K562 (cell line): ENCODE results near the gene CNTFR. TPM values are rescaled to one million over a fixed set of nuclear protein-coding genes. Genes with fewer than 3 reads are reported as not detected.

Experiments used
- ATAC-seq: fragments of 200-7000 bp; cut with Tn5 transposase; 3 replicates; pipeline ENCODE4 v1.9.1; 2020; ENCODE audit warnings: moderate library complexity
- BruUV-seq: library from RNA; stranded (reverse); fragments of 400-500 nt; replicated peaks from 2 replicates; lab custom pipeline; 2021; lab: Mats Ljungman, UMichigan
- CTCF ChIA-PET: fragments of 300-600 bp; formaldehyde crosslinking; extraction: SDS; loops from one replicate; lab custom pipeline; 2021; ENCODE audit warnings: low intra/inter-chr PET ratio; lab: Yijun Ruan, JAX
- POLR2A ChIA-PET: fragments of 300-600, 350-650 bp; sonication (Branson Sonifier 250); formaldehyde crosslinking; extraction: SDS; loops from one replicate; lab custom pipeline; 2021; ENCODE audit warnings: antibody characterized with exemption, inconsistent platforms; lab: Yijun Ruan, JAX
- DNase-seq, 4 experiments: peaks; one replicate each; pipeline versions ENCODE4 v3.0.0 to v3.0.0-alpha.2; 2011 to 2018; ENCODE audit warnings: low spot score in 3 of 4, mixed read lengths in 3 of 4; ENCODE audit errors: extremely low read depth in 1 of 4
- FAIRE-seq: peaks from 2 replicates; lab custom pipeline; 2011; peaks lifted over from hg19 to GRCh38; lab: Jason Lieb, UNC
- H2AFZ ChIP-seq: 2 replicates; pipeline ENCODE4 v1.6.0; 2011; ENCODE audit warnings: low read depth, low read length, control low read depth, inconsistent platforms
- H3K27ac ChIP-seq: fragments of 200-600 bp; 3 replicates; pipeline ENCODE4 v1.8.0; 2011; ENCODE audit warnings: low read depth, mild to moderate bottlenecking, control low read depth, inconsistent platforms, low read length, moderate library complexity, mixed read lengths; ENCODE audit errors: extremely low read depth
- H3K27me3 ChIP-seq, 2 experiments: fragments of 300-600 bp in 1 of 2; 2 replicates in 1 of 2; 3 replicates in 1 of 2; pipeline versions ENCODE4 v1.6.0 to v1.8.0; 2011; ENCODE audit warnings: inconsistent platforms in 2 of 2, low read length in 2 of 2, mild to moderate bottlenecking in 1 of 2, mixed read lengths in 1 of 2, moderate library complexity in 1 of 2; ENCODE audit not compliant: control insufficient read depth in 2 of 2, insufficient read depth in 2 of 2
- H3K36me3 ChIP-seq: fragments of 300-600 bp; 3 replicates; pipeline ENCODE4 v1.8.0; 2011; ENCODE audit warnings: mild to moderate bottlenecking, low read length, inconsistent platforms; ENCODE audit not compliant: control insufficient read depth, insufficient read depth
- H3K4me1 ChIP-seq, 2 experiments: fragments of 200-600 bp in 1 of 2; replicated peaks in 1 of 2; 2 replicates in 1 of 2; 3 replicates in 1 of 2; pipeline versions ENCODE4 v1.5.1 to v1.8.0; 2011; ENCODE audit warnings: inconsistent platforms in 2 of 2, low read length in 2 of 2, mild to moderate bottlenecking in 1 of 2, mixed read lengths in 1 of 2, moderate library complexity in 1 of 2; ENCODE audit not compliant: control insufficient read depth in 2 of 2, insufficient read depth in 2 of 2
- H3K4me2 ChIP-seq: 2 replicates; pipeline ENCODE4 v1.6.1; 2011; ENCODE audit warnings: low read length, control low read depth, inconsistent platforms, mixed read lengths; ENCODE audit not compliant: insufficient read depth
- H3K4me3 ChIP-seq: fragments of 200-600 bp; sonication (generic), shearing (Covaris generic); 2 replicates; pipeline ENCODE4 v1.5.1; 2016; ENCODE audit warnings: control low read depth, inconsistent platforms
- H3K79me2 ChIP-seq: fragments of 200-600 bp; 3 replicates; pipeline ENCODE4 v1.8.0; 2011; ENCODE audit warnings: low read length, inconsistent platforms; ENCODE audit not compliant: control insufficient read depth, insufficient read depth
- H3K9ac ChIP-seq, 2 experiments: 2 replicates each; pipeline versions ENCODE4 v1.6.0 to v1.6.1; 2011; ENCODE audit warnings: low read depth in 2 of 2, low read length in 2 of 2, control low read depth in 1 of 2, inconsistent platforms in 1 of 2, mild to moderate bottlenecking in 1 of 2, mixed read lengths in 1 of 2; ENCODE audit not compliant: insufficient read depth in 1 of 2
- H3K9me1 ChIP-seq: one replicate; pipeline ENCODE4 v1.6.0; 2011; ENCODE audit warnings: inconsistent platforms, mild to moderate bottlenecking, low read length, moderate library complexity; ENCODE audit not compliant: control insufficient read depth, insufficient read depth
- H3K9me3 ChIP-seq: replicated peaks from 2 replicates; pipeline ENCODE4 v1.5.1; 2011; ENCODE audit warnings: low read depth, low read length, inconsistent platforms; ENCODE audit not compliant: control insufficient read depth, insufficient read depth
- H4K20me1 ChIP-seq: replicated peaks from 2 replicates; pipeline ENCODE4 v1.6.1; 2011; ENCODE audit warnings: low read length, inconsistent platforms, mixed read lengths; ENCODE audit not compliant: control insufficient read depth, insufficient read depth
- BCOR ChIP-seq: fragments of 450-650 bp; IDR thresholded peaks from 2 replicates; pipeline ENCODE4 v1.6.1; 2016
- CBX3 ChIP-seq, 2 experiments: IDR thresholded peaks; 1 replicate in 1 of 2; 2 replicates in 1 of 2; pipeline ENCODE4 v1.6.1; 2012; ENCODE audit warnings: inconsistent platforms in 2 of 2, low read length in 2 of 2, borderline replicate concordance in 1 of 2, control low read depth in 1 of 2
- CHCHD3 ChIP-seq: fragments of 250-450 bp; sonication (Bioruptor Pico); IDR thresholded peaks from 2 replicates; pipeline ENCODE4 v2.1.2; 2022; ENCODE audit warnings: mild to moderate bottlenecking
- COPS2 ChIP-seq: fragments of 450-650 bp; conservative IDR thresholded peaks from 2 replicates; pipeline ENCODE4 v1.6.1; 2016; ENCODE audit warnings: mild to moderate bottlenecking, moderate library complexity
- ERF ChIP-seq: fragments of 450-650 bp; formaldehyde crosslinking; IDR thresholded peaks from 2 replicates; pipeline ENCODE4 v1.4.0; 2020; ENCODE audit warnings: mild to moderate bottlenecking, mixed read lengths
- GATA2 ChIP-seq: sonication (generic); formaldehyde crosslinking; IDR thresholded peaks from 2 replicates; pipeline ENCODE4 v1.4.0; 2020; ENCODE audit warnings: mild to moderate bottlenecking, missing genetic modification reagents
- HOXB6 ChIP-seq: fragments of 250-450 bp; sonication (Bioruptor Pico); IDR thresholded peaks from 2 replicates; pipeline ENCODE4 v1.5.1; 2022; ENCODE audit warnings: mild to moderate bottlenecking, borderline replicate concordance
- RAD21 ChIP-seq, 2 experiments: fragments of 250-450 bp in 1 of 2; fragments of 450-650 bp in 1 of 2; sonication (Bioruptor Pico) in 1 of 2; formaldehyde crosslinking in 1 of 2; IDR thresholded peaks in 1 of 2; conservative IDR thresholded peaks in 1 of 2; 2 replicates each; pipeline versions ENCODE4 v1.4.0 to v1.8.0; 2020 to 2022; ENCODE audit warnings: mild to moderate bottlenecking in 2 of 2, moderate library complexity in 1 of 2
- RBBP5 ChIP-seq: fragments of 200-600 bp; sonication (generic); IDR thresholded peaks from 2 replicates; pipeline ENCODE4 v1.6.1; 2012; ENCODE audit warnings: borderline replicate concordance, mild to moderate bottlenecking, low read length, control low read depth, inconsistent platforms; ENCODE audit not compliant: insufficient read depth, poor library complexity, severe bottlenecking
- STAT5B ChIP-seq: fragments of 250-450 bp; sonication (Bioruptor Pico); IDR thresholded peaks from 2 replicates; pipeline ENCODE4 v1.8.0; 2021; ENCODE audit warnings: mild to moderate bottlenecking, inconsistent platforms
- TCF7 ChIP-seq: sonication (generic); IDR thresholded peaks from 2 replicates; pipeline ENCODE4 v1.6.1; 2016; ENCODE audit warnings: antibody characterized with exemption, borderline replicate concordance
- YBX1 ChIP-seq: fragments of 450-650 bp; IDR thresholded peaks from 2 replicates; pipeline ENCODE4 v1.7.1; 2016; ENCODE audit warnings: mild to moderate bottlenecking
- ZNF146 ChIP-seq: IDR thresholded peaks from one replicate; pipeline ENCODE4 v1.6.1; 2018; ENCODE audit warnings: missing compliant biosample characterization; ENCODE audit not compliant: unreplicated experiment
- ZNF75A ChIP-seq: fragments of 450-650 bp; formaldehyde crosslinking; IDR thresholded peaks from 2 replicates; pipeline ENCODE4 v1.4.0; 2020; ENCODE audit warnings: mild to moderate bottlenecking
- WGBS: fragments of 100-300 bp; shearing (Covaris generic); methylation state at CpG from one replicate; pipeline ENCODE4 v1.1.6; 2016; ENCODE audit warnings: low coverage, mixed read lengths; ENCODE audit not compliant: insufficient coverage; ENCODE audit errors: missing lambda C conversion rate; 5-methylcytosine and 5-hydroxymethylcytosine counted together
- in situ Hi-C: fragments of 300-500 bp; cut with MboI; formaldehyde crosslinking; loops from 4 replicates; pipeline ENCODE4 v1.15.0; 2018; ENCODE audit warnings: inconsistent platforms, mixed read lengths
- intact Hi-C: fragments of 100-400 bp; cut with micrococcal nuclease; formaldehyde crosslinking; loops from 2 replicates; pipeline ENCODE4 v1.14.2; 2022
- polyA plus RNA-seq, 8 experiments: library from polyadenylated mRNA; depleted of rRNA in 4 of 8; stranded (reverse) in 5 of 8; unstranded in 3 of 8; fragments of >200 nt; fragmentation: Nextera tagmentation in 2 of 8; fragmentation: Illumina TruSeq in 1 of 8; extraction: Ambion mirVana in 2 of 8; extraction: Trizol in 1 of 8; gene quantifications; 2 replicates each; pipeline versions ENCODE4 v1.2.1 to v1.2.3, GENCODE V29; 2011 to 2014; ENCODE audit warnings: inconsistent platforms in 1 of 8, missing spikeins in 1 of 8
- total RNA-seq, 7 experiments: library from RNA; depleted of rRNA in 6 of 7; stranded (reverse); fragments of >200 nt in 6 of 7; fragmentation: Illumina TruSeq in 2 of 7; extraction: Trizol in 2 of 7; gene quantifications; 2 replicates each; pipeline versions ENCODE4 v1.2.1 to v1.2.3, GENCODE V29; 2011 to 2021; ENCODE audit warnings: low replicate concordance in 1 of 7
- TF ChIP-seq, protein P1 (sequence below): fragments of 250-450 bp; sonication (Bioruptor Pico); IDR thresholded peaks from 2 replicates; pipeline ENCODE4 v1.8.0; 2022; ENCODE audit warnings: inconsistent platforms, mild to moderate bottlenecking, moderate library complexity, borderline replicate concordance
- TF ChIP-seq, protein P2 (sequence below): fragments of 250-450 bp; sonication (Bioruptor Pico); IDR thresholded peaks from 2 replicates; pipeline ENCODE4 v1.9.0; 2021; ENCODE audit warnings: mild to moderate bottlenecking, inconsistent platforms
- TF ChIP-seq, protein P3 (sequence below), 3 experiments: IDR thresholded peaks in 2 of 3; conservative IDR thresholded peaks in 1 of 3; 2 replicates each; pipeline ENCODE4 v1.5.1; 2011 to 2012; ENCODE audit warnings: low read length in 3 of 3, mild to moderate bottlenecking in 3 of 3, control low read depth in 2 of 3, improper control_type of control experiment in 1 of 3, inconsistent platforms in 1 of 3, low read depth in 1 of 3, mixed read lengths in 1 of 3, moderate library complexity in 1 of 3; ENCODE audit not compliant: insufficient read depth in 2 of 3

The CNTFR gene
- total and polyA plus RNA-seq, 9 of the 15 experiments (the other 6 are each of a cell fraction or from before 2014, with no cell fraction given): not detected

DNA sequence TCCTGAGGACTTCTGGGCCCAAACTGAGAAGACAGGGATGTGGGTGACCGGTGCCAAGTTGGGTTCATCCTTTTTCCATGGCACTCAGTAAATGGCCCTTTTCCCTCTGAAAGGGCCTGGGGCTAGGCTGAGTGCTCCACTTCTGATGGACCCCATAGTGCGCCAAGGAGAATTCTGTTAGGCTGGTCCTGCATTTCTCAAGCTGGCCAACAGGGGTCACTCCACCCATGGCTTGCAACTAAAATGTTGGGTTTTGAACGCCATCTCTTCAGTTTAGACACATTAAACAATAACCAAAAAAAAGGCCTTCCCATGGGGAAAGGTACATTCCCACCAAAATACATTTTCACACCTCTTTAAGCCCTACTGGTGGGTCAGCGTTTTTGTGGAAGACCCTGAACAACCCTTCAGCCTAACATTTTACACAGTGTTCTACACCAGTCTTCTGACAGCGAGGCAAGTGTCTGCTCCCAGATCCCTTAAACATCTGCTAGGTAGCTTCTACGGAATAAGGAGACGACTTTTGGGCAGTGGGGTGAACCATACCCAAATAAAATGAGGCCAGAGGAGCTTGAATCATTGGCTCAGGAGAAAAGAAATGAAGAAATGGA, 27.3 kb downstream of the CNTFR start:
- ChIA-PET CTCF (no interaction called here), POLR2A (no interaction called here)
- FAIRE-seq (peak; percentile 32), ATAC-seq (0 out of 3 replicates have a peak, but pooled peaks have one; percentile 44), DNase-seq (peak; percentile 19 to 56 (median 48))
- no peak overlapping the region for H3K4me3 ChIP-seq
- intact Hi-C loops (no loop called here), in situ Hi-C loops (no loop called here)
- H3K4me1 ChIP-seq: peaks cover 0 to 3% of the 10 kb centered on the region in 2 experiments; a peak in 2 of 5 replicates
- H3K36me3 ChIP-seq: no peaks in the 10 kb centered on the region
- H3K79me2 ChIP-seq: no peaks in the 10 kb centered on the region
- no TSS peak for BruUV-seq
- H2AFZ ChIP-seq: no peak overlapping the region
- no peak overlapping the region for H3K27ac ChIP-seq
- 0% methylated on average over 5 of the region's 7 CpGs for WGBS
- H3K9me1 ChIP-seq: no peaks in the 10 kb centered on the region
- no peak overlapping the region for H3K4me2 ChIP-seq
- no peaks in the 10 kb centered on the region; the same call in 1 of the 2 replicates for H4K20me1 ChIP-seq
- peaks cover 2 to 49% of the 10 kb centered on the region in 2 experiments; a peak in 3 of 5 replicates for H3K27me3 ChIP-seq
- no peaks in the 10 kb centered on the region for H3K9me3 ChIP-seq
- H3K9ac ChIP-seq: no peak overlapping the region
- TF ChIP-seq BCOR (no peak), STAT5B (CRISPR knock-in tag) (no peak), CHCHD3 (CRISPR knock-in tag) (no peak), RBBP5 (no peak), YBX1 (no peak), ZNF75A (CRISPR knock-in tag) (no peak), HOXB6 (no peak), RAD21 (CRISPR knock-in tag; conservative IDR thresholded peaks at IDR 0.05 in 1 of 2, IDR thresholded peaks at IDR 0.05 in 1 of 2) (peak in 1 of 2 experiments; percentile 45; a peak in 2 of 4 replicates), TCF7 (no peak), ERF (CRISPR knock-in tag) (no peak), ZNF146 (no peak), COPS2 (no peak), GATA2 (CRISPR knock-in tag) (no peak), CBX3 (IDR thresholded peaks at IDR 0.05; ENCODE audit: borderline replicate concordance in 1 of 2, low read length in 2 of 2) (0 out of 3 replicates have a peak, but pooled peaks of 1 of the 2 experiments have one; percentile 53)
- TF ChIP-seq, protein P1, sequence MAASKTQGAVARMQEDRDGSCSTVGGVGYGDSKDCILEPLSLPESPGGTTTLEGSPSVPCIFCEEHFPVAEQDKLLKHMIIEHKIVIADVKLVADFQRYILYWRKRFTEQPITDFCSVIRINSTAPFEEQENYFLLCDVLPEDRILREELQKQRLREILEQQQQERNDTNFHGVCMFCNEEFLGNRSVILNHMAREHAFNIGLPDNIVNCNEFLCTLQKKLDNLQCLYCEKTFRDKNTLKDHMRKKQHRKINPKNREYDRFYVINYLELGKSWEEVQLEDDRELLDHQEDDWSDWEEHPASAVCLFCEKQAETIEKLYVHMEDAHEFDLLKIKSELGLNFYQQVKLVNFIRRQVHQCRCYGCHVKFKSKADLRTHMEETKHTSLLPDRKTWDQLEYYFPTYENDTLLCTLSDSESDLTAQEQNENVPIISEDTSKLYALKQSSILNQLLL (CRISPR knock-in tag): no peak
- TF ChIP-seq, protein P2, sequence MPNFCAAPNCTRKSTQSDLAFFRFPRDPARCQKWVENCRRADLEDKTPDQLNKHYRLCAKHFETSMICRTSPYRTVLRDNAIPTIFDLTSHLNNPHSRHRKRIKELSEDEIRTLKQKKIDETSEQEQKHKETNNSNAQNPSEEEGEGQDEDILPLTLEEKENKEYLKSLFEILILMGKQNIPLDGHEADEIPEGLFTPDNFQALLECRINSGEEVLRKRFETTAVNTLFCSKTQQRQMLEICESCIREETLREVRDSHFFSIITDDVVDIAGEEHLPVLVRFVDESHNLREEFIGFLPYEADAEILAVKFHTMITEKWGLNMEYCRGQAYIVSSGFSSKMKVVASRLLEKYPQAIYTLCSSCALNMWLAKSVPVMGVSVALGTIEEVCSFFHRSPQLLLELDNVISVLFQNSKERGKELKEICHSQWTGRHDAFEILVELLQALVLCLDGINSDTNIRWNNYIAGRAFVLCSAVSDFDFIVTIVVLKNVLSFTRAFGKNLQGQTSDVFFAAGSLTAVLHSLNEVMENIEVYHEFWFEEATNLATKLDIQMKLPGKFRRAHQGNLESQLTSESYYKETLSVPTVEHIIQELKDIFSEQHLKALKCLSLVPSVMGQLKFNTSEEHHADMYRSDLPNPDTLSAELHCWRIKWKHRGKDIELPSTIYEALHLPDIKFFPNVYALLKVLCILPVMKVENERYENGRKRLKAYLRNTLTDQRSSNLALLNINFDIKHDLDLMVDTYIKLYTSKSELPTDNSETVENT: no peak
- TF ChIP-seq, protein P3, sequence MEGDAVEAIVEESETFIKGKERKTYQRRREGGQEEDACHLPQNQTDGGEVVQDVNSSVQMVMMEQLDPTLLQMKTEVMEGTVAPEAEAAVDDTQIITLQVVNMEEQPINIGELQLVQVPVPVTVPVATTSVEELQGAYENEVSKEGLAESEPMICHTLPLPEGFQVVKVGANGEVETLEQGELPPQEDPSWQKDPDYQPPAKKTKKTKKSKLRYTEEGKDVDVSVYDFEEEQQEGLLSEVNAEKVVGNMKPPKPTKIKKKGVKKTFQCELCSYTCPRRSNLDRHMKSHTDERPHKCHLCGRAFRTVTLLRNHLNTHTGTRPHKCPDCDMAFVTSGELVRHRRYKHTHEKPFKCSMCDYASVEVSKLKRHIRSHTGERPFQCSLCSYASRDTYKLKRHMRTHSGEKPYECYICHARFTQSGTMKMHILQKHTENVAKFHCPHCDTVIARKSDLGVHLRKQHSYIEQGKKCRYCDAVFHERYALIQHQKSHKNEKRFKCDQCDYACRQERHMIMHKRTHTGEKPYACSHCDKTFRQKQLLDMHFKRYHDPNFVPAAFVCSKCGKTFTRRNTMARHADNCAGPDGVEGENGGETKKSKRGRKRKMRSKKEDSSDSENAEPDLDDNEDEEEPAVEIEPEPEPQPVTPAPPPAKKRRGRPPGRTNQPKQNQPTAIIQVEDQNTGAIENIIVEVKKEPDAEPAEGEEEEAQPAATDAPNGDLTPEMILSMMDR (IDR thresholded peaks at IDR 0.05 in 2 of 3, conservative IDR thresholded peaks at IDR 0.05 in 1 of 3; ENCODE audit: insufficient read depth in 2 of 3, low read depth in 1 of 3, low read length in 3 of 3): peak; percentile 57 to 75 (median 59)
